ENCODE results near the gene DLG3.

DNA sequence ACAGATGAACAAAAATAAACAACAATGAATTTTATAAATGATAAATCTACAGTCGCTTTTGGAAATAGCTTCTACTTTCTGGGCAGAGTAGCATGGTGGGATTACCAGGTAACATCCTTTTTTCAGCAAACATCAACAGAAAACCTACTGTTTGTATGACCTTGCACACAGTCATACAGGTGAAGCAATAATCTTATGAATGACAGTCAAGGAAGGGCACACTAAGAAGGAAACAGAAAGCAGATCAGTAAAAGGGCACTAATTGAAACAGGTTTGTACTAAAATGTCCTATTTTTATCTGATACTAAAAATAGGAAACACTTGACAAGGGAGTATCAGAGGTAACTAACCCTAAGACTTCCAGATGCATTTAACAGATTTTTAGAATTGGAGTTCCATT is 108.9 kb downstream of the DLG3 start:
- TF ChIP-seq ETV6 (conservative IDR thresholded peaks at IDR 0.05 in 1 of 2, IDR thresholded peaks at IDR 0.05 in 1 of 2; ENCODE audit: borderline replicate concordance in 1 of 2, low read depth in 1 of 2) (no peak), CEBPB (IDR thresholded peaks at IDR 0.05; ENCODE audit: borderline replicate concordance in 1 of 2, low read depth in 2 of 2, low read length in 2 of 2) (no peak), TCF3 (IDR thresholded peaks at IDR 0.05; ENCODE audit: borderline replicate concordance, insufficient read depth, low read depth, low read length) (no peak), SIN3A (IDR thresholded peaks at IDR 0.05; ENCODE audit: low read depth, low read length) (no peak), SREBF2 (IDR thresholded peaks at IDR 0.05; ENCODE audit: low read length) (no peak), IKZF1 (conservative IDR thresholded peaks at IDR 0.05) (no peak)
- TF ChIP-seq, protein P1, sequence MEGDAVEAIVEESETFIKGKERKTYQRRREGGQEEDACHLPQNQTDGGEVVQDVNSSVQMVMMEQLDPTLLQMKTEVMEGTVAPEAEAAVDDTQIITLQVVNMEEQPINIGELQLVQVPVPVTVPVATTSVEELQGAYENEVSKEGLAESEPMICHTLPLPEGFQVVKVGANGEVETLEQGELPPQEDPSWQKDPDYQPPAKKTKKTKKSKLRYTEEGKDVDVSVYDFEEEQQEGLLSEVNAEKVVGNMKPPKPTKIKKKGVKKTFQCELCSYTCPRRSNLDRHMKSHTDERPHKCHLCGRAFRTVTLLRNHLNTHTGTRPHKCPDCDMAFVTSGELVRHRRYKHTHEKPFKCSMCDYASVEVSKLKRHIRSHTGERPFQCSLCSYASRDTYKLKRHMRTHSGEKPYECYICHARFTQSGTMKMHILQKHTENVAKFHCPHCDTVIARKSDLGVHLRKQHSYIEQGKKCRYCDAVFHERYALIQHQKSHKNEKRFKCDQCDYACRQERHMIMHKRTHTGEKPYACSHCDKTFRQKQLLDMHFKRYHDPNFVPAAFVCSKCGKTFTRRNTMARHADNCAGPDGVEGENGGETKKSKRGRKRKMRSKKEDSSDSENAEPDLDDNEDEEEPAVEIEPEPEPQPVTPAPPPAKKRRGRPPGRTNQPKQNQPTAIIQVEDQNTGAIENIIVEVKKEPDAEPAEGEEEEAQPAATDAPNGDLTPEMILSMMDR (IDR thresholded peaks at IDR 0.05 in 2 of 3, conservative IDR thresholded peaks at IDR 0.05 in 1 of 3; ENCODE audit: control insufficient read depth in 2 of 3, extremely low read depth in 1 of 3, insufficient read depth in 1 of 3, low read depth in 3 of 3, low read length in 3 of 3) = no peak
